Muscle layer of colon (tissue), 2 donors: Measurements from ENCODE around the gene DPAGT1.

Source experiments
- H3K27ac ChIP-seq: one replicate; pipeline ENCODE4 v1.7.0; 2013; ENCODE audit warnings: low read depth, mild to moderate bottlenecking, low read length, moderate library complexity
- H3K27me3 ChIP-seq, 2 donors: one replicate each; pipeline ENCODE4 v1.7.0; 2013; ENCODE audit warnings: low read length in 2 of 2, mild to moderate bottlenecking in 2 of 2; ENCODE audit not compliant: insufficient read depth in 2 of 2, control insufficient read depth in 1 of 2
- H3K36me3 ChIP-seq: one replicate; pipeline ENCODE4 v1.7.0; 2013; ENCODE audit warnings: mild to moderate bottlenecking, low read length; ENCODE audit not compliant: insufficient read depth
- H3K4me1 ChIP-seq: one replicate; pipeline ENCODE4 v1.7.0; 2013; ENCODE audit warnings: mild to moderate bottlenecking, low read length; ENCODE audit not compliant: insufficient read depth
- H3K4me3 ChIP-seq, 2 donors: one replicate each; pipeline ENCODE4 v1.7.0; 2013; ENCODE audit warnings: low read length in 2 of 2, low read depth in 1 of 2, mild to moderate bottlenecking in 1 of 2, moderate library complexity in 1 of 2
- H3K9ac ChIP-seq: one replicate; pipeline ENCODE4 v1.7.0; 2013; ENCODE audit warnings: low read length
- H3K9me3 ChIP-seq: one replicate; pipeline ENCODE4 v1.7.0; 2013; ENCODE audit warnings: mild to moderate bottlenecking, low read length
- donor health status: abdominal sarcoma.
- donor health status: Adenocarcinoma of cecum.

Gene DPAGT1

DNA sequence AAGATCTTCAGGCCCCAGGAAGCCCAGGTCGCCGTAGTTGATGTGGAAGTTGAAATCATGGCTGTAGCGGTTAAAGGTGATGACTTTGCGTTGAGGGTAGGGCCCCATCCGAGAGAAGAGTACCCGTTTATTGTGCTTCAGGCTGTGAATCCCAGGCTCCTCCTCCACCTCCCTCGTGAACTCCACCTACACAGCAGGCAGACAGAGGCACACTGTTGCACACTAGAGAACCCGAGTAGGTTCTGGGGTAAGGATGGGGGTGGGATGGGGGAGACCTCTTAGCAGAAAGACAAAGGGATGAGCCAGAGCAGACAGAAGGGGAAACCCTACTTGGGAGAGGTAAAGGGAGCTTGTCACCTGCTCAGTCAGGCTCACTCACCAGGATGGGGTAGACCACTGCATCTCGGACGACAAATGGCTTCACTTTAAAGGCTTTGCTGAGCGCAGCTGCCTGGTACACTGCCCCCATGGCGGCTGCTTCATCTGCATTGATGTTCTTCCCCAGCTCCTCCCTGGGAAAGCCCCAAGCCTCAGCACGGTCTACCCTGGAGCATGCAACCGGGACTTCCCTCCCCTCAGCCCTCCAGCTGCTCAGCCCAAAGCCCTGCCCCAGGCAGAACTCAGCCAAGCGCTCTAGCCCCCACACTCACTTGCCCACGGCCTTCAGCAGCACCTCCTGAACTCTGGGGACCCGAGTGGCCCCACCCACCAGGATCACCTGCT lies 50.1 kb downstream of the DPAGT1 start:
- Histone ChIP-seq H3K36me3 (peaks cover 79% of the 10 kb centered on the region), H3K27me3 (no peaks in the 10 kb centered on the region), H3K27ac (no peak overlapping the region), H3K9me3 (no peaks in the 10 kb centered on the region), H3K9ac (no peak overlapping the region), H3K4me1 (peaks cover 14% of the 10 kb centered on the region), H3K4me3 (no peak overlapping the region)

DNA sequence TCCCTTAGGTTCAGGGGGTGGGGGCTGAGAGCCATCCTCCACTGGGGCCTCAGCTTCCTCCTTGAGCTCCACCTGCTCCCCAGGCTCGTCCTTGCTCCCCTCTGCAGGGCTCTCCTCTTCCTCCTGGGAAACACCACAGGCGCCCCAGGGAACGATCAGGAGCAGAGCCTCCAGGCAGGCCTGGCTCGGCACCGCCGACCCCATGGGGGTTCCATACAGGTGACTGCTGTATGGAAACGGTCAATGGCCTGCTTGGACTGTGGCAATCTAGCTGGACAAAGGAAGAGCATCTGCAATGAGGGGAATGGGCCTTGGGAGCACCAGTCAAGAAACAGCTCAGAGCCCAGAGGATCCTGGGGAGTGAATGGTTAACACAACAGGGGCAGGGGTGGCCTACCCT lies 52.6 kb downstream of the DPAGT1 start:
- Histone ChIP-seq H3K36me3 (peaks cover 73% of the 10 kb centered on the region), H3K9ac (no peak overlapping the region), H3K27ac (no peak overlapping the region), H3K27me3 (no peaks in the 10 kb centered on the region), H3K4me1 (no peaks in the 10 kb centered on the region), H3K9me3 (no peaks in the 10 kb centered on the region), H3K4me3 (no peak overlapping the region)

DNA sequence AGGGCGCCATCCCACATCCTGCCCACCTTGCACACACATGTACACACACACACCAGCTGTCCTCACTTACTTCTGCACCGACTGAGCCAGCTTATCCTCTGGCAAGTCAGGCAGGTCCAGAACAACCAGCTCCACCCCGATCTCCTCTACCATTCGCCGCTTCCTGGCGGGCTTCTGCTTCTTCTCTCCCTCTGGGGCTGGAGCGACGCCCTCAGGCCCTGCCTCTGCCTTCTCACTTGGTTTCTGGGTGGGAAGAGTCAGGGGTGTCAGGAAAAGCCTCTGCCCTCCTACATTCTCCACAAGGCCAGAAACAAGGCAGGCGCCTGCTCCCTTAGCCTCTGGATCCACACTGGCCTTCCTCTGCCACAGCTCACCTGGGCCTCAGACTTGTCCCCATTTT lies 53.0 kb downstream of the DPAGT1 start:
- Histone ChIP-seq H3K9ac (no peak overlapping the region), H3K36me3 (peaks cover 69% of the 10 kb centered on the region), H3K4me1 (no peaks in the 10 kb centered on the region), H3K4me3 (no peak overlapping the region), H3K27ac (no peak overlapping the region), H3K27me3 (no peaks in the 10 kb centered on the region), H3K9me3 (no peaks in the 10 kb centered on the region)

DNA sequence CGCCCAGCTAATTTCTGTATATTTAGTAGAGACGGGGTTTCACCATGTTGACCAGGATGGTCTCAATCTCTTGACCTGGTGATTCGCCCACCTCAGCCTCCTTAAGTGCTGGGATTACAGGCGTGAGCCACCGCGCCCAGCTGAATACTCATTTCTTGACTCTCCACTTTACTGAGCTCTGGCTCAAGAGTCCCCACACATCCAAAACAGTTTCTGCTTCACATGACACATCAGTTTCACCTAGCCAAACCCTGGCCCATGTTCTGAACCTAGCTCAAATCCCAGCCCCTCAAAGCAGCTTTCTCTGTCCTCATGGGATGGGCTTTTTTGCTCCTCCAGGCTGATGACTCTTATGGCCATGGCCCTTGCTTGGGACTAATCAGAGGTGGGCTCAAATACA lies 54.4 kb downstream of the DPAGT1 start:
- peaks cover 54% of the 10 kb centered on the region for H3K36me3 ChIP-seq

More for the DNA sequence above, 54.4 kb downstream of the DPAGT1 start:
- Histone ChIP-seq H3K27ac (no peak overlapping the region), H3K9me3 (no peaks in the 10 kb centered on the region), H3K4me1 (no peaks in the 10 kb centered on the region), H3K4me3 (no peak overlapping the region), H3K27me3 (no peaks in the 10 kb centered on the region), H3K9ac (no peak overlapping the region)
